Measurements from ENCODE around the gene CXCR4.

Gene CXCR4

DNA sequence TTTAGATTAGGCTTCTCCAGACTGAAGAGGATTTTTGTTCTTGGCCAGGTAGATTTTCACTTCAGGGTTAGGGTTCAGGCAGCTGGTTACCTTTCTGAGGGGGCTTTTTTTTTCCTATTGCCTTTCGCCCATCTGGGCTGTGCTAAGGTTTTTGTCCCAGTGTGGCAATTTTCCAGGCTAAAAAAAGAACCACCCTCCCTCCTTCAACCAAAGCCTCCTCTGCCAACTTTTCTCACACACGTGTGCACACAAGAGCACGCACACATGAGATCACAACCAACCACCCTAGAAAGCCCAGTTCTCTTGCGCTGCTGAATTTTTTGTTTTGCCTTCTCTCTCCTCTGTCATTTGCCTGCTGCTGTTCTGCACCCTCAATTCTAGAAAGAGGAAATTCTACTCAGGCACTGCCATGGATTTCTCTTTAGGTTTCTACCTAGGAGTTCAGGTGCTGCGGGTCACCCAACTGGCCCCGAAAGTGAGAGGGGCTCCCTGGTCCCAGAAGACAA, 8.5 kb upstream of the CXCR4 start:
- Histone ChIP-seq H3K27me3 (no peaks in the 10 kb centered on the region), H3K9me3 (no peaks in the 10 kb centered on the region), H3K4me3 (ENCODE audit: low read depth, low read length) (no peak overlapping the region), H3K4me1 (no peaks in the 10 kb centered on the region), H3K36me3 (no peaks in the 10 kb centered on the region)
- TF ChIP-seq, protein P1, sequence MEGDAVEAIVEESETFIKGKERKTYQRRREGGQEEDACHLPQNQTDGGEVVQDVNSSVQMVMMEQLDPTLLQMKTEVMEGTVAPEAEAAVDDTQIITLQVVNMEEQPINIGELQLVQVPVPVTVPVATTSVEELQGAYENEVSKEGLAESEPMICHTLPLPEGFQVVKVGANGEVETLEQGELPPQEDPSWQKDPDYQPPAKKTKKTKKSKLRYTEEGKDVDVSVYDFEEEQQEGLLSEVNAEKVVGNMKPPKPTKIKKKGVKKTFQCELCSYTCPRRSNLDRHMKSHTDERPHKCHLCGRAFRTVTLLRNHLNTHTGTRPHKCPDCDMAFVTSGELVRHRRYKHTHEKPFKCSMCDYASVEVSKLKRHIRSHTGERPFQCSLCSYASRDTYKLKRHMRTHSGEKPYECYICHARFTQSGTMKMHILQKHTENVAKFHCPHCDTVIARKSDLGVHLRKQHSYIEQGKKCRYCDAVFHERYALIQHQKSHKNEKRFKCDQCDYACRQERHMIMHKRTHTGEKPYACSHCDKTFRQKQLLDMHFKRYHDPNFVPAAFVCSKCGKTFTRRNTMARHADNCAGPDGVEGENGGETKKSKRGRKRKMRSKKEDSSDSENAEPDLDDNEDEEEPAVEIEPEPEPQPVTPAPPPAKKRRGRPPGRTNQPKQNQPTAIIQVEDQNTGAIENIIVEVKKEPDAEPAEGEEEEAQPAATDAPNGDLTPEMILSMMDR (IDR thresholded peaks at IDR 0.05; ENCODE audit: low read depth, low read length): no peak
- DNase-seq: no peak

DNA sequence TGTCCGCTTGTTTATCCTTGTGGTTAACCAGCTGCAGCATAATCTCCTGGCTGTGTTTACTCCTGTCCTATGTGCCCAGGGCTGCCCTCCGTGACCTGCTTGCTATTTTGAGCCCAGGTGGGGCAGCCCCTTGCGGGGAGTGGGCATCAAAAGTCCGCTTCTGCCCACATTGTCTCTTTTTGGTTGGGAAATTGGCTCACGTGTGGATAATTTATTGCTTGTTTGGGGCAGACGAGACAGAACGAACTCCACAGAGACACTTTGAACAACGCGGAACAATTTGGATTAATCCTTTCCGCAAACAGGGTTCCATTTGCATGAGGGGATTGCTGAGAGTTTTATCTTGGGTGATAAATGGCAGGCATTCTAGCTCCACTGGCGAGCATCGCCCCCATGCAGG, 8.1 kb upstream of the CXCR4 start:
- TF ChIP-seq, protein P1 (IDR thresholded peaks at IDR 0.05; ENCODE audit: low read depth, low read length): no peak
- DNase-seq: no peak
- Histone ChIP-seq H3K4me1 (no peaks in the 10 kb centered on the region), H3K27me3 (no peaks in the 10 kb centered on the region), H3K9me3 (no peaks in the 10 kb centered on the region), H3K36me3 (no peaks in the 10 kb centered on the region), H3K4me3 (ENCODE audit: low read depth, low read length) (no peak overlapping the region)

DNA sequence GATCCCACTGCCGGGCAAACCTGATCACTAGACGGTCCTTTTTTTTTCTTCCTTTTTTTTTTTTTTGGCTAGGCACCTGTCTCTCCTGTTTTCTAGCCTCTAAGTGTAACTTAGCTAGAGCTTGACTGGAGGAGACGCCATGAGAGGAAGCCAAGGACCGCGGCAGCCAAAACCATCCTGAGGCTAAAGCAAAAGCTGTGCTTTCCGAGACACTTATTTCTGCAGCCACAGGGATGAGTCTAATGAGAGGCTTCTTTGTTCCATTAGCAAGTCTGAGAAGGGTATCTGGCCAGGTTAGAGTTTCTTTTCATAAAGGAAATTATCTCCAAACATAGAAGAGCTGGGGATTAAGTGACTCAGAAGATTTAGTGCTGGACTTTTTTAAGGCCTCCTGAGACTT, 7.3 kb upstream of the CXCR4 start:
- Histone ChIP-seq H3K9me3 (no peaks in the 10 kb centered on the region), H3K4me3 (ENCODE audit: low read depth, low read length) (no peak overlapping the region), H3K4me1 (no peaks in the 10 kb centered on the region), H3K27me3 (no peaks in the 10 kb centered on the region), H3K36me3 (no peaks in the 10 kb centered on the region)
- TF ChIP-seq, protein P1 (IDR thresholded peaks at IDR 0.05; ENCODE audit: low read depth, low read length): no peak
- no peak for DNase-seq

DNA sequence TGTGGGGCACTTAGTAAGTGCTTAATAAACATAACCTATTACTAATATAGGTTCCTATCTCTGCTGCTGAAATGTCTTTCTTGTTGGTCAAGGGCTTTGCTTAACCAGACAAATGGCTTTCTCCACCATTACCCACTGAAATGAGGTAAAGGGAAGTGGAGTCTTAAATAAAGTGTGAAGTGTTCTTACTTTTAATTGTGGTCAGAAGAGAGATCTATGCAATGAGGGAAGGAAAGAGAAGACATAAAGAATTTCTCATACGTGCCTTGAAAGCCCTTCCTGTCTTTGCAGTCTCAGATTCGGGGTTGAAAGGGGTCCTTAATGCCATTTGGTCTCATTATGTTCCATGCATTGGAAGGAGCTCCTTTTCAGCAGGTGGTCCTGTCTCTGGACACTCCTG, 6.9 kb upstream of the CXCR4 start:
- H3K36me3 ChIP-seq: no peaks in the 10 kb centered on the region
- H3K4me1 ChIP-seq: no peaks in the 10 kb centered on the region
- no peaks in the 10 kb centered on the region for H3K9me3 ChIP-seq
- DNase-seq: no peak
- no peak overlapping the region for H3K4me3 ChIP-seq (ENCODE audit: low read depth, low read length)
- TF ChIP-seq, protein P1 (IDR thresholded peaks at IDR 0.05; ENCODE audit: low read depth, low read length): no peak
- no peaks in the 10 kb centered on the region for H3K27me3 ChIP-seq

DNA sequence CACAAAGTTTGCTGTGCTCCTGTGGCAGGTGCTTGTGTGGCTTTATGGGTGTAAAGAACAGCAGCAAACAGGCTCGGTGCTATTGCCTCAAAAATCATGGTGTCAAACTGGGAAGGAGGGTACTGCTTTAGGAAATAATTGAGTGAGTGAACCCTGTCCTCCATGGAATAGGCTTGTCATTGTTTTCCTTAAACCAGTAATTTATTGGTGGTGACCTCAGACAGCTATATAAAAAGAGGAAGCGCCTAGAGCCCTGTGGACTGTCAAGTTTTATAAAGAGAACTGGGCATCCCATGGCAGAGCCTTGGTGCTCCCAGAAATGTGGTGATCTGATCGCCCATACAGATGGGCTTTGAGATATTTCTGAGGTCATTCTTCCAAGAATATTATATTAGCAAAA, 4.7 kb upstream of the CXCR4 start:
- TF ChIP-seq, protein P1 (IDR thresholded peaks at IDR 0.05; ENCODE audit: low read depth, low read length): no peak
- H3K27me3 ChIP-seq: no peaks in the 10 kb centered on the region
- H3K4me3 ChIP-seq (ENCODE audit: low read depth, low read length): no peak overlapping the region
- H3K9me3 ChIP-seq: no peaks in the 10 kb centered on the region
- no peak for DNase-seq
- H3K4me1 ChIP-seq: no peaks in the 10 kb centered on the region
- H3K36me3 ChIP-seq: no peaks in the 10 kb centered on the region

DNA sequence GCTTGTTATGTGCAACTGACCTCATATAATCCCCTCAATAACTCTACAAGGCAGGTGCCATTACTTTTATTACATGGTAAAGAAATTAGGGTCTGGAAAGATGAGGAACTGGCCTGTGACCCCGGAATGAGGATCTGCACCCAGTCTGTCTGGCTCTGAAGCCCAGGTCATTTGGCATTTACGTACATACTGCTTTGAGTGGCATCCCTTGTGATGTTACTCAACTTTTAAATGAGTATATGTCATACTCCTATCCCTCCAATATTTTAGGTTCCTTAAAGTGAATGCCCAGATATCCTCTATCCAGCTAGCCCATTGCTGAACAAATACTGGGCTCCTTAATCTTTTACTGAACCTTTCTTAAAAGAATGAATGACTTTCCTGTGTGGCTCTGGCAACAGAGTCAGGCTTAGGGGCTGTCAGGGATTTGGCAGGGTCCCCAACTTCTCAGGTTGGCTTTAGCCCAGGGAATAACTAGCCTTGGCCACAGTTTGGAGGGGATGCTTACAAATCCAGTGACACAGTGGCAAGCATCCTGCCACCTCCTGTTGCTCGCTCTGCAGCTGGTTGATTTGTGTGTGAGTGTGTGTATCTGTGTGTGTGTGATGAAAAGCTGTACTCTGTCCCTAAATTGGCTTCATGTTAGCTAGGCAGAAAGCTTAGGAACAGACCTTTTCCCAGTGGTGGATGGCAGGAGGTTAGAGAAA, 3.4 kb upstream of the CXCR4 start:
- peaks cover 11% of the 10 kb centered on the region for H3K27me3 ChIP-seq
- no peak for DNase-seq
- no peaks in the 10 kb centered on the region for H3K4me1 ChIP-seq
- TF ChIP-seq, protein P1 (IDR thresholded peaks at IDR 0.05; ENCODE audit: low read depth, low read length): no peak
- no peaks in the 10 kb centered on the region for H3K9me3 ChIP-seq
- H3K36me3 ChIP-seq: no peaks in the 10 kb centered on the region
- H3K4me3 ChIP-seq (ENCODE audit: low read depth, low read length): no peak overlapping the region

Measured in BE2C (cell line).